IPS-18c (cell line): Measurements from ENCODE around the gene CHST11.
"Not testable (repeated sequence)": the region's sequence is repeated elsewhere in the genome, so short reads cannot be mapped to it uniquely, and the experiment has no call there.

ENCODE experiments used
- H3K4me3 ChIP-seq: 2 replicates; pipeline ENCODE4 v1.7.0; 2013; ENCODE audit warnings: low read depth, mild to moderate bottlenecking, low read length, moderate library complexity; ENCODE audit not compliant: insufficient read depth
- H3K9me3 ChIP-seq: one replicate; pipeline ENCODE4 v1.6.1; 2013; ENCODE audit warnings: mild to moderate bottlenecking, low read length, moderate library complexity; ENCODE audit not compliant: control insufficient read depth, insufficient read depth

The CHST11 gene

GRCh38 chr12:104605685-104606084, 148.9 kb downstream of the CHST11 start:
- no peaks in the 10 kb centered on the region for H3K9me3 ChIP-seq
- no peak overlapping the region for H3K4me3 ChIP-seq

- H3K9me3 ChIP-seq = no peaks in the 10 kb centered on the region
- no peak overlapping the region for H3K4me3 ChIP-seq
Measured at GRCh38 chr12:104608998-104609397, 152.2 kb downstream of the CHST11 start.

GRCh38 chr12:104609445-104609844, 152.7 kb downstream of the CHST11 start:
- Histone ChIP-seq H3K9me3 (no peaks in the 10 kb centered on the region), H3K4me3 (no peak overlapping the region)

- Histone ChIP-seq H3K9me3 (no peaks in the 10 kb centered on the region), H3K4me3 (no peak overlapping the region)
Measured at GRCh38 chr12:104610513-104611235, 153.9 kb downstream of the CHST11 start.

- Histone ChIP-seq H3K4me3 (no peak overlapping the region), H3K9me3 (no peaks in the 10 kb centered on the region)
Measured at GRCh38 chr12:104611671-104612070, 154.9 kb downstream of the CHST11 start.

GRCh38 chr12:104613372-104613771, 156.6 kb downstream of the CHST11 start:
- not testable (repeated sequence) for H3K4me3 ChIP-seq, H3K9me3 ChIP-seq

- Histone ChIP-seq H3K9me3 (no peaks in the 10 kb centered on the region), H3K4me3 (no peak overlapping the region)
Measured at GRCh38 chr12:104615048-104615561, 158.4 kb downstream of the CHST11 start.

- Histone ChIP-seq H3K4me3 (no peak overlapping the region), H3K9me3 (no peaks in the 10 kb centered on the region)
Measured at GRCh38 chr12:104618691-104619090, 161.9 kb downstream of the CHST11 start.

GRCh38 chr12:104619305-104619704, 162.6 kb downstream of the CHST11 start:
- H3K4me3 ChIP-seq = no peak overlapping the region
- H3K9me3 ChIP-seq = no peaks in the 10 kb centered on the region

- Histone ChIP-seq H3K9me3 (no peaks in the 10 kb centered on the region), H3K4me3 (no peak overlapping the region)
Measured at GRCh38 chr12:104620837-104621531, 164.2 kb downstream of the CHST11 start.

GRCh38 chr12:104622928-104623327, 166.2 kb downstream of the CHST11 start:
- no peaks in the 10 kb centered on the region for H3K9me3 ChIP-seq
- H3K4me3 ChIP-seq = no peak overlapping the region

- Histone ChIP-seq H3K9me3 (no peaks in the 10 kb centered on the region), H3K4me3 (no peak overlapping the region)
Measured at GRCh38 chr12:104623883-104624282, 167.1 kb downstream of the CHST11 start.

- H3K9me3 ChIP-seq = no peaks in the 10 kb centered on the region
- H3K4me3 ChIP-seq = no peak overlapping the region
Measured at GRCh38 chr12:104624529-104624928, 167.8 kb downstream of the CHST11 start.

- no peak overlapping the region for H3K4me3 ChIP-seq
Measured at GRCh38 chr12:104626069-104626837, 169.5 kb downstream of the CHST11 start.

GRCh38 chr12:104627231-104627989, 170.7 kb downstream of the CHST11 start:
- no peaks in the 10 kb centered on the region for H3K9me3 ChIP-seq
- no peak overlapping the region for H3K4me3 ChIP-seq

More at GRCh38 chr12:104626069-104626837, 169.5 kb downstream of the CHST11 start:
- no peaks in the 10 kb centered on the region for H3K9me3 ChIP-seq

GRCh38 chr12:104627990-104628830, 171.5 kb downstream of the CHST11 start:
- Histone ChIP-seq H3K4me3 (no peak overlapping the region), H3K9me3 (no peaks in the 10 kb centered on the region)
